CD14-positive monocyte (primary cell): ENCODE results near the gene CAMSAP2. TPM values are rescaled to one million over a fixed set of nuclear protein-coding genes. Genes with fewer than 3 reads are reported as not detected.

Experiments used
- DNase-seq, 3 donors: peaks; one replicate each; pipeline ENCODE4 v3.0.0-alpha.2; 2011 to 2022
- H2AFZ ChIP-seq: 2 replicates; pipeline ENCODE4 v1.6.0; 2012; ENCODE audit warnings: mild to moderate bottlenecking, low read depth, low read length, inconsistent platforms; ENCODE audit not compliant: insufficient read depth, poor library complexity, severe bottlenecking
- H3K27ac ChIP-seq, 2 donors: 1 replicate in 1 of 2; 2 replicates in 1 of 2; pipeline ENCODE4 v1.5.1; 2012 to 2013; ENCODE audit warnings: low read length in 2 of 2, control low read depth in 1 of 2, inconsistent platforms in 1 of 2, low read depth in 1 of 2, mild to moderate bottlenecking in 1 of 2
- H3K27me3 ChIP-seq, 2 donors: one replicate each; pipeline versions ENCODE4 v1.6.0 to v1.6.1; 2011 to 2013; ENCODE audit warnings: low read length in 2 of 2; ENCODE audit not compliant: control insufficient read depth in 2 of 2, insufficient read depth in 2 of 2
- H3K36me3 ChIP-seq, 2 donors: replicated peaks in 1 of 2; 1 replicate in 1 of 2; 2 replicates in 1 of 2; pipeline versions ENCODE4 v1.5.1 to v1.6.1; 2012 to 2013; ENCODE audit warnings: low read length in 2 of 2, control low read depth in 1 of 2, inconsistent platforms in 1 of 2, mild to moderate bottlenecking in 1 of 2; ENCODE audit not compliant: insufficient read depth in 2 of 2, control insufficient read depth in 1 of 2
- H3K4me1 ChIP-seq, 2 donors: 1 replicate in 1 of 2; 2 replicates in 1 of 2; pipeline versions ENCODE4 v1.5.1 to v1.6.1; 2012 to 2013; ENCODE audit warnings: low read length in 2 of 2, control low read depth in 1 of 2, inconsistent platforms in 1 of 2, mild to moderate bottlenecking in 1 of 2, moderate library complexity in 1 of 2; ENCODE audit not compliant: insufficient read depth in 2 of 2, control insufficient read depth in 1 of 2
- H3K4me2 ChIP-seq: replicated peaks from 2 replicates; pipeline ENCODE3; 2012; ENCODE audit warnings: low read length, moderate library complexity, mild to moderate bottlenecking; ENCODE audit not compliant: poor library complexity, severe bottlenecking; ENCODE audit errors: extremely low read depth
- H3K4me3 ChIP-seq, 3 experiments: fragments of 200-600 bp in 1 of 3; sonication (generic) in 1 of 3; replicated peaks in 1 of 3; 1 replicate in 2 of 3; 2 replicates in 1 of 3; pipeline ENCODE4 v1.5.1; 2011 to 2013; ENCODE audit warnings: low read length in 3 of 3, mild to moderate bottlenecking in 3 of 3, control low read depth in 2 of 3, low read depth in 2 of 3, inconsistent platforms in 1 of 3, moderate library complexity in 1 of 3
- H3K79me2 ChIP-seq: 2 replicates; pipeline ENCODE4 v1.6.0; 2012; ENCODE audit warnings: mild to moderate bottlenecking, control low read depth, inconsistent platforms, low read length, moderate library complexity; ENCODE audit not compliant: insufficient read depth
- H3K9ac ChIP-seq: 2 replicates; pipeline ENCODE4 v1.6.0; 2017; ENCODE audit warnings: low read length, mild to moderate bottlenecking; ENCODE audit not compliant: insufficient read depth, poor library complexity, severe bottlenecking
- H3K9me3 ChIP-seq, 2 donors: replicated peaks in 1 of 2; 1 replicate in 1 of 2; 2 replicates in 1 of 2; pipeline versions ENCODE4 v1.5.1 to v1.6.1; 2012 to 2013; ENCODE audit warnings: low read length in 2 of 2, control low read depth in 1 of 2; ENCODE audit not compliant: control insufficient read depth in 1 of 2, insufficient read depth in 1 of 2
- H4K20me1 ChIP-seq: 2 replicates; pipeline ENCODE4 v1.6.0; 2012; ENCODE audit warnings: mild to moderate bottlenecking, low read length, control low read depth, moderate library complexity; ENCODE audit not compliant: insufficient read depth
- H3K27ac Mint-ChIP-seq, 7 donors: one replicate each; pipeline ENCODE4 v1.8.0; 2020; ENCODE audit warnings: mild to moderate bottlenecking in 7 of 7, mixed read lengths in 7 of 7, moderate library complexity in 6 of 7, inconsistent platforms in 2 of 7
- H3K27me3 Mint-ChIP-seq, 3 donors: one replicate each; pipeline ENCODE4 v1.8.0; 2021 to 2022; ENCODE audit warnings: low read depth in 3 of 3, mild to moderate bottlenecking in 3 of 3, mixed read lengths in 3 of 3, moderate library complexity in 3 of 3, inconsistent platforms in 1 of 3
- H3K36me3 Mint-ChIP-seq, 2 donors: one replicate each; pipeline ENCODE4 v1.8.0; 2020; ENCODE audit warnings: mixed read lengths in 2 of 2, inconsistent platforms in 1 of 2, mild to moderate bottlenecking in 1 of 2
- H3K4me1 Mint-ChIP-seq: one replicate; pipeline ENCODE4 v1.8.0; 2020; ENCODE audit warnings: mild to moderate bottlenecking, mixed read lengths
- H3K4me3 Mint-ChIP-seq, 2 donors: one replicate each; pipeline ENCODE4 v1.8.0; 2020; ENCODE audit warnings: mild to moderate bottlenecking in 2 of 2, mixed read lengths in 2 of 2, moderate library complexity in 1 of 2
- H3K9me3 Mint-ChIP-seq, 7 donors: one replicate each; pipeline ENCODE4 v1.8.0; 2020 to 2022; ENCODE audit warnings: mixed read lengths in 7 of 7, mild to moderate bottlenecking in 6 of 7, moderate library complexity in 6 of 7, inconsistent platforms in 2 of 7
- CTCF ChIP-seq: fragments of 200-600 bp; IDR thresholded peaks from one replicate; pipeline ENCODE4 v1.8.0; 2022; ENCODE audit warnings: antibody characterized with exemption, mild to moderate bottlenecking
- WGBS: methylation state at CpG from one replicate; pipeline ENCODE4 v1.1.5; 2013; ENCODE audit warnings: missing lambda C conversion rate; ENCODE audit not compliant: insufficient coverage; 5-methylcytosine and 5-hydroxymethylcytosine counted together
- intact Hi-C, 2 donors: fragments of 100-400 bp; cut with micrococcal nuclease; formaldehyde crosslinking; loops; one replicate each; pipeline versions ENCODE4 v1.15.0 to v1.15.1; 2023
- polyA plus RNA-seq, 3 donors: library from polyadenylated mRNA; depleted of rRNA in 1 of 3; unstranded in 2 of 3; stranded (reverse) in 1 of 3; fragments of 300-500 nt in 2 of 3; fragments of >200 nt in 1 of 3; fragmentation: Illumina TruSeq in 2 of 3; gene quantifications; 1 replicate in 2 of 3; 2 replicates in 1 of 3; pipeline ENCODE4 v1.2.3, GENCODE V29; 2012 to 2021

Gene CAMSAP2
- polyA plus RNA-seq, 3 donors, result 0.89 to 1.3 (median 0.90) TPM

- intact Hi-C loops, result no loop called here
- DNase-seq, result no peak
- Mint-ChIP-seq H3K27me3 (peaks cover 2 to 4% (median 4%) of the 10 kb centered on the region in 3 donors), H3K27ac (peak overlapping the region in 1 of 7 donors; percentile 48), H3K9me3 (no peaks in the 10 kb centered on the region), H3K36me3 (no peaks in the 10 kb centered on the region), H3K4me3 (no peak overlapping the region), H3K4me1 (peaks cover 35% of the 10 kb centered on the region)
- H2AFZ ChIP-seq, result no peak overlapping the region
- H3K27ac ChIP-seq, result no peak overlapping the region
- H3K4me2 ChIP-seq, result no peak overlapping the region
- WGBS, result no CpG with 5 or more reads among the region's 3 CpGs
- H3K27me3 ChIP-seq, result no peaks in the 10 kb centered on the region
- H3K79me2 ChIP-seq, result no peaks in the 10 kb centered on the region
- no peaks in the 10 kb centered on the region for H4K20me1 ChIP-seq
- no peaks in the 10 kb centered on the region for H3K36me3 ChIP-seq
- H3K9ac ChIP-seq, result no peak overlapping the region
- peaks cover 9 to 29% of the 10 kb centered on the region in 2 donors for H3K4me1 ChIP-seq
- no peaks in the 10 kb centered on the region for H3K9me3 ChIP-seq
- H3K4me3 ChIP-seq, result no peak overlapping the region
- no peak for TF ChIP-seq CTCF
These were observed 160.3 kb downstream of the CAMSAP2 start for GRCh38 chr1:200899015-200899386.

GRCh38 chr1:200899451-200899915 is 160.8 kb downstream of the CAMSAP2 start:
- peaks cover 9 to 29% of the 10 kb centered on the region in 2 donors for H3K4me1 ChIP-seq
- Mint-ChIP-seq H3K27me3 (peaks cover 0 to 4% (median 2%) of the 10 kb centered on the region in 3 donors), H3K36me3 (no peaks in the 10 kb centered on the region), H3K4me3 (no peak overlapping the region), H3K27ac (peak overlapping the region in 1 of 7 donors; percentile 48), H3K9me3 (no peaks in the 10 kb centered on the region), H3K4me1 (peaks cover 35% of the 10 kb centered on the region)
- no peaks in the 10 kb centered on the region for H3K9me3 ChIP-seq
- no peaks in the 10 kb centered on the region for H3K27me3 ChIP-seq
- no peak overlapping the region for H3K4me3 ChIP-seq
- H3K4me2 ChIP-seq, result no peak overlapping the region
- H3K27ac ChIP-seq, result no peak overlapping the region
- no peaks in the 10 kb centered on the region for H3K36me3 ChIP-seq
- H2AFZ ChIP-seq, result no peak overlapping the region
- H3K9ac ChIP-seq, result no peak overlapping the region
- DNase-seq, result no peak
- intact Hi-C loops, result no loop called here
- no peaks in the 10 kb centered on the region for H4K20me1 ChIP-seq
- H3K79me2 ChIP-seq, result no peaks in the 10 kb centered on the region
- 70% methylated on average over 10 of the region's 10 CpGs for WGBS
- no peak for TF ChIP-seq CTCF
